K562 (cell line): Measurements from ENCODE around the gene MICU2. TPM values are rescaled to one million over a fixed set of nuclear protein-coding genes. Genes with fewer than 3 reads are reported as not detected.

ENCODE experiments used
- ATAC-seq: fragments of 200-7000 bp; cut with Tn5 transposase; 3 replicates; pipeline ENCODE4 v1.9.1; 2020; ENCODE audit warnings: moderate library complexity
- BruUV-seq: library from RNA; stranded (reverse); fragments of 400-500 nt; replicated peaks from 2 replicates; lab custom pipeline; 2021; lab: Mats Ljungman, UMichigan
- CTCF ChIA-PET: fragments of 300-600 bp; formaldehyde crosslinking; extraction: SDS; loops from one replicate; lab custom pipeline; 2021; ENCODE audit warnings: low intra/inter-chr PET ratio; lab: Yijun Ruan, JAX
- POLR2A ChIA-PET: fragments of 300-600, 350-650 bp; sonication (Branson Sonifier 250); formaldehyde crosslinking; extraction: SDS; loops from one replicate; lab custom pipeline; 2021; ENCODE audit warnings: antibody characterized with exemption, inconsistent platforms; lab: Yijun Ruan, JAX
- DNase-seq, 4 experiments: peaks; one replicate each; pipeline versions ENCODE4 v3.0.0 to v3.0.0-alpha.2; 2011 to 2018; ENCODE audit warnings: low spot score in 3 of 4, mixed read lengths in 3 of 4; ENCODE audit errors: extremely low read depth in 1 of 4
- FAIRE-seq: peaks from 2 replicates; lab custom pipeline; 2011; peaks lifted over from hg19 to GRCh38; lab: Jason Lieb, UNC
- H2AFZ ChIP-seq: 2 replicates; pipeline ENCODE4 v1.6.0; 2011; ENCODE audit warnings: low read depth, low read length, control low read depth, inconsistent platforms
- H3K27ac ChIP-seq: fragments of 200-600 bp; 3 replicates; pipeline ENCODE4 v1.8.0; 2011; ENCODE audit warnings: low read depth, mild to moderate bottlenecking, control low read depth, inconsistent platforms, low read length, moderate library complexity, mixed read lengths; ENCODE audit errors: extremely low read depth
- H3K27me3 ChIP-seq, 2 experiments: fragments of 300-600 bp in 1 of 2; 2 replicates in 1 of 2; 3 replicates in 1 of 2; pipeline versions ENCODE4 v1.6.0 to v1.8.0; 2011; ENCODE audit warnings: inconsistent platforms in 2 of 2, low read length in 2 of 2, mild to moderate bottlenecking in 1 of 2, mixed read lengths in 1 of 2, moderate library complexity in 1 of 2; ENCODE audit not compliant: control insufficient read depth in 2 of 2, insufficient read depth in 2 of 2
- H3K36me3 ChIP-seq: fragments of 300-600 bp; 3 replicates; pipeline ENCODE4 v1.8.0; 2011; ENCODE audit warnings: mild to moderate bottlenecking, low read length, inconsistent platforms; ENCODE audit not compliant: control insufficient read depth, insufficient read depth
- H3K4me1 ChIP-seq, 2 experiments: fragments of 200-600 bp in 1 of 2; replicated peaks in 1 of 2; 2 replicates in 1 of 2; 3 replicates in 1 of 2; pipeline versions ENCODE4 v1.5.1 to v1.8.0; 2011; ENCODE audit warnings: inconsistent platforms in 2 of 2, low read length in 2 of 2, mild to moderate bottlenecking in 1 of 2, mixed read lengths in 1 of 2, moderate library complexity in 1 of 2; ENCODE audit not compliant: control insufficient read depth in 2 of 2, insufficient read depth in 2 of 2
- H3K4me2 ChIP-seq: 2 replicates; pipeline ENCODE4 v1.6.1; 2011; ENCODE audit warnings: low read length, control low read depth, inconsistent platforms, mixed read lengths; ENCODE audit not compliant: insufficient read depth
- H3K4me3 ChIP-seq: fragments of 200-600 bp; sonication (generic), shearing (Covaris generic); 2 replicates; pipeline ENCODE4 v1.5.1; 2016; ENCODE audit warnings: control low read depth, inconsistent platforms
- H3K79me2 ChIP-seq: fragments of 200-600 bp; 3 replicates; pipeline ENCODE4 v1.8.0; 2011; ENCODE audit warnings: low read length, inconsistent platforms; ENCODE audit not compliant: control insufficient read depth, insufficient read depth
- H3K9ac ChIP-seq, 2 experiments: 2 replicates each; pipeline versions ENCODE4 v1.6.0 to v1.6.1; 2011; ENCODE audit warnings: low read depth in 2 of 2, low read length in 2 of 2, control low read depth in 1 of 2, inconsistent platforms in 1 of 2, mild to moderate bottlenecking in 1 of 2, mixed read lengths in 1 of 2; ENCODE audit not compliant: insufficient read depth in 1 of 2
- H3K9me1 ChIP-seq: one replicate; pipeline ENCODE4 v1.6.0; 2011; ENCODE audit warnings: inconsistent platforms, mild to moderate bottlenecking, low read length, moderate library complexity; ENCODE audit not compliant: control insufficient read depth, insufficient read depth
- H3K9me3 ChIP-seq: replicated peaks from 2 replicates; pipeline ENCODE4 v1.5.1; 2011; ENCODE audit warnings: low read depth, low read length, inconsistent platforms; ENCODE audit not compliant: control insufficient read depth, insufficient read depth
- H4K20me1 ChIP-seq: replicated peaks from 2 replicates; pipeline ENCODE4 v1.6.1; 2011; ENCODE audit warnings: low read length, inconsistent platforms, mixed read lengths; ENCODE audit not compliant: control insufficient read depth, insufficient read depth
- ARID1B ChIP-seq: fragments of 450-650 bp; IDR thresholded peaks from 2 replicates; pipeline ENCODE4 v1.6.1; 2016; ENCODE audit warnings: antibody characterized with exemption, mild to moderate bottlenecking, inconsistent platforms
- CAMTA2 ChIP-seq: fragments of 250-450 bp; sonication (Bioruptor Pico); conservative IDR thresholded peaks from 2 replicates; pipeline ENCODE4 v1.5.1; 2022
- HNRNPL ChIP-seq: fragments of 200-400 bp; formaldehyde crosslinking; IDR thresholded peaks from 2 replicates; pipeline ENCODE4 v1.6.1; 2017; ENCODE audit warnings: low read depth, mild to moderate bottlenecking, low read length
- LCOR ChIP-seq: sonication (generic); formaldehyde crosslinking; IDR thresholded peaks from 2 replicates; pipeline ENCODE4 v1.8.0; 2022; ENCODE audit warnings: mild to moderate bottlenecking, missing genetic modification reagents
- MECOM ChIP-seq: fragments of 250-450 bp; sonication (Bioruptor Pico); IDR thresholded peaks from 2 replicates; pipeline ENCODE4 v1.8.0; 2022; ENCODE audit warnings: inconsistent platforms
- NRF1 ChIP-seq, 2 experiments: fragments of 450-650 bp; IDR thresholded peaks in 1 of 2; conservative IDR thresholded peaks in 1 of 2; 2 replicates each; pipeline ENCODE4 v1.6.1; 2014; ENCODE audit warnings: mild to moderate bottlenecking in 2 of 2
- POLR3G ChIP-seq: IDR thresholded peaks from 2 replicates; pipeline ENCODE4 v1.6.1; 2011; ENCODE audit not compliant: insufficient read length, insufficient replicate concordance; ENCODE audit errors: extremely low read depth
- PPARD ChIP-seq: fragments of 250-450 bp; sonication (Bioruptor Pico); IDR thresholded peaks from 2 replicates; pipeline ENCODE4 v1.8.0; 2022; ENCODE audit warnings: inconsistent platforms, mild to moderate bottlenecking, moderate library complexity
- SAP30 ChIP-seq: fragments of 200-600 bp; sonication (generic); IDR thresholded peaks from 2 replicates; pipeline ENCODE4 v1.6.1; 2012; ENCODE audit warnings: borderline replicate concordance, low read depth, mild to moderate bottlenecking, moderate library complexity, low read length, control low read depth, inconsistent platforms; ENCODE audit not compliant: insufficient read depth, poor library complexity, severe bottlenecking
- SMAD2 ChIP-seq: fragments of 150-350 bp; IDR thresholded peaks from 2 replicates; pipeline ENCODE4 v1.6.1; 2014; ENCODE audit warnings: low read depth, mild to moderate bottlenecking, low read length
- ZNF444 ChIP-seq: fragments of 250-450 bp; sonication (Bioruptor Pico); IDR thresholded peaks from 2 replicates; pipeline ENCODE4 v1.4.0; 2020; ENCODE audit warnings: mild to moderate bottlenecking, moderate library complexity
- ZNF507 ChIP-seq: conservative IDR thresholded peaks from 2 replicates; pipeline ENCODE4 v1.6.1; 2017; ENCODE audit warnings: missing genetic modification characterization, missing compliant biosample characterization
- WGBS: fragments of 100-300 bp; shearing (Covaris generic); methylation state at CpG from one replicate; pipeline ENCODE4 v1.1.6; 2016; ENCODE audit warnings: low coverage, mixed read lengths; ENCODE audit not compliant: insufficient coverage; ENCODE audit errors: missing lambda C conversion rate; 5-methylcytosine and 5-hydroxymethylcytosine counted together
- in situ Hi-C: fragments of 300-500 bp; cut with MboI; formaldehyde crosslinking; loops from 4 replicates; pipeline ENCODE4 v1.15.0; 2018; ENCODE audit warnings: inconsistent platforms, mixed read lengths
- intact Hi-C: fragments of 100-400 bp; cut with micrococcal nuclease; formaldehyde crosslinking; loops from 2 replicates; pipeline ENCODE4 v1.14.2; 2022
- polyA plus RNA-seq, 8 experiments: library from polyadenylated mRNA; depleted of rRNA in 4 of 8; stranded (reverse) in 5 of 8; unstranded in 3 of 8; fragments of >200 nt; fragmentation: Nextera tagmentation in 2 of 8; fragmentation: Illumina TruSeq in 1 of 8; extraction: Ambion mirVana in 2 of 8; extraction: Trizol in 1 of 8; gene quantifications; 2 replicates each; pipeline versions ENCODE4 v1.2.1 to v1.2.3, GENCODE V29; 2011 to 2014; ENCODE audit warnings: inconsistent platforms in 1 of 8, missing spikeins in 1 of 8
- total RNA-seq, 7 experiments: library from RNA; depleted of rRNA in 6 of 7; stranded (reverse); fragments of >200 nt in 6 of 7; fragmentation: Illumina TruSeq in 2 of 7; extraction: Trizol in 2 of 7; gene quantifications; 2 replicates each; pipeline versions ENCODE4 v1.2.1 to v1.2.3, GENCODE V29; 2011 to 2021; ENCODE audit warnings: low replicate concordance in 1 of 7
- TF ChIP-seq, protein P1 (sequence below): fragments of 450-650 bp; conservative IDR thresholded peaks from 2 replicates; pipeline ENCODE4 v1.6.1; 2016; ENCODE audit warnings: missing genetic modification characterization, low read depth, mild to moderate bottlenecking, control low read depth, missing compliant biosample characterization
- TF ChIP-seq, protein P2 (sequence below): fragments of 450-650 bp; formaldehyde crosslinking; IDR thresholded peaks from 2 replicates; pipeline ENCODE4 v1.4.0; 2022; ENCODE audit warnings: mild to moderate bottlenecking, moderate library complexity
- TF ChIP-seq, protein P3 (sequence below): sonication (generic); formaldehyde crosslinking; IDR thresholded peaks from 2 replicates; pipeline ENCODE4 v1.8.1; 2022; ENCODE audit warnings: missing genetic modification reagents
- TF ChIP-seq, protein P4 (sequence below), 2 experiments: fragments of 200-800 bp in 1 of 2; sonication (Bioruptor generic) in 1 of 2; sonication (generic) in 1 of 2; formaldehyde crosslinking in 1 of 2; IDR thresholded peaks in 1 of 2; conservative IDR thresholded peaks in 1 of 2; 2 replicates each; pipeline versions ENCODE4 v1.5.0 to v1.6.1; 2016 to 2020; ENCODE audit warnings: missing compliant biosample characterization in 1 of 2, missing genetic modification characterization in 1 of 2, missing genetic modification reagents in 1 of 2

The MICU2 gene
- total and polyA plus RNA-seq, 9 of the 15 experiments (the other 6 are each of a cell fraction or from before 2014, with no cell fraction given): 9.1 to 41.8 (median 33.4) TPM

DNA sequence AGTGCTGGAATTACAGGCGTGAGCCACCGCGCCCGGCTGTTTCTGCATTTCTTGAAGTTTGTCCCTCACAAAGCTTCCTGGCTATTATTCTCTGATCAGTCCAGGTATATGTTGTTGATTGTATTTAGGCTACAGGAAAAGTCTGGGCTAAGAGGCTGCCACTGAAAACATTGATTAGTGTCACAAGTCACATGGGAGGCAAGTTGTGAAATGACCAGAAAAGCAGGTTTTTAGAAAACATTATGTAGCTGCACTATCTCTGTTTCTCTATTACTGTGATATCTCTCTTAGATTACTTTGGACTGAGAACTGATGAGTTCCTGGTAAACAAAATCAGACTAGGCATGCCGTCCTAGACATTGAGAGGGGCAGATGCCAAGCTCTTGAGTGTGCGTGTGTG is 128.9 kb downstream of the MICU2 start:
- Histone ChIP-seq H3K27ac (no peak overlapping the region), H2AFZ (no peak overlapping the region), H3K27me3 (no peaks in the 10 kb centered on the region), H3K4me1 (no peaks in the 10 kb centered on the region), H3K79me2 (no peaks in the 10 kb centered on the region), H3K36me3 (no peaks in the 10 kb centered on the region), H3K4me3 (no peak overlapping the region), H4K20me1 (no peaks in the 10 kb centered on the region), H3K9me3 (no peaks in the 10 kb centered on the region), H3K9ac (no peak overlapping the region), H3K9me1 (no peaks in the 10 kb centered on the region), H3K4me2 (no peak overlapping the region)
- intact Hi-C loops (loop anchor here (5.0 to 10.0 kb wide), 3 partner anchors 128 to 983 kb away; no protein-coding TSS in a partner anchor), in situ Hi-C loops (loop anchor here (25.0 kb wide), 1 partner anchor 1312 kb away; no protein-coding TSS in a partner anchor)
- 46% methylated on average over 6 of the region's 6 CpGs for WGBS
- ATAC-seq (no peak), FAIRE-seq (no peak), DNase-seq (no peak)
- CTCF ChIA-PET: no interaction called here
- BruUV-seq: no TSS peak
- POLR2A ChIA-PET: no interaction called here
- TF ChIP-seq, protein P1, sequence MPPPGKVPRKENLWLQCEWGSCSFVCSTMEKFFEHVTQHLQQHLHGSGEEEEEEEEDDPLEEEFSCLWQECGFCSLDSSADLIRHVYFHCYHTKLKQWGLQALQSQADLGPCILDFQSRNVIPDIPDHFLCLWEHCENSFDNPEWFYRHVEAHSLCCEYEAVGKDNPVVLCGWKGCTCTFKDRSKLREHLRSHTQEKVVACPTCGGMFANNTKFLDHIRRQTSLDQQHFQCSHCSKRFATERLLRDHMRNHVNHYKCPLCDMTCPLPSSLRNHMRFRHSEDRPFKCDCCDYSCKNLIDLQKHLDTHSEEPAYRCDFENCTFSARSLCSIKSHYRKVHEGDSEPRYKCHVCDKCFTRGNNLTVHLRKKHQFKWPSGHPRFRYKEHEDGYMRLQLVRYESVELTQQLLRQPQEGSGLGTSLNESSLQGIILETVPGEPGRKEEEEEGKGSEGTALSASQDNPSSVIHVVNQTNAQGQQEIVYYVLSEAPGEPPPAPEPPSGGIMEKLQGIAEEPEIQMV: no peak
- TF ChIP-seq ZNF507 (tag) (no peak), SAP30 (no peak), CAMTA2 (CRISPR knock-in tag) (no peak), SMAD2 (no peak), ZNF444 (CRISPR knock-in tag) (no peak), NRF1 (conservative IDR thresholded peaks at IDR 0.05 in 1 of 2, IDR thresholded peaks at IDR 0.05 in 1 of 2) (no peak), HNRNPL (no peak), ARID1B (no peak), LCOR (CRISPR knock-in tag) (no peak), MECOM (CRISPR knock-in tag) (no peak), PPARD (CRISPR knock-in tag) (no peak), POLR3G (no peak)
- TF ChIP-seq, protein P2, sequence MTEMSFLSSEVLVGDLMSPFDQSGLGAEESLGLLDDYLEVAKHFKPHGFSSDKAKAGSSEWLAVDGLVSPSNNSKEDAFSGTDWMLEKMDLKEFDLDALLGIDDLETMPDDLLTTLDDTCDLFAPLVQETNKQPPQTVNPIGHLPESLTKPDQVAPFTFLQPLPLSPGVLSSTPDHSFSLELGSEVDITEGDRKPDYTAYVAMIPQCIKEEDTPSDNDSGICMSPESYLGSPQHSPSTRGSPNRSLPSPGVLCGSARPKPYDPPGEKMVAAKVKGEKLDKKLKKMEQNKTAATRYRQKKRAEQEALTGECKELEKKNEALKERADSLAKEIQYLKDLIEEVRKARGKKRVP: no peak
- TF ChIP-seq, protein P3, sequence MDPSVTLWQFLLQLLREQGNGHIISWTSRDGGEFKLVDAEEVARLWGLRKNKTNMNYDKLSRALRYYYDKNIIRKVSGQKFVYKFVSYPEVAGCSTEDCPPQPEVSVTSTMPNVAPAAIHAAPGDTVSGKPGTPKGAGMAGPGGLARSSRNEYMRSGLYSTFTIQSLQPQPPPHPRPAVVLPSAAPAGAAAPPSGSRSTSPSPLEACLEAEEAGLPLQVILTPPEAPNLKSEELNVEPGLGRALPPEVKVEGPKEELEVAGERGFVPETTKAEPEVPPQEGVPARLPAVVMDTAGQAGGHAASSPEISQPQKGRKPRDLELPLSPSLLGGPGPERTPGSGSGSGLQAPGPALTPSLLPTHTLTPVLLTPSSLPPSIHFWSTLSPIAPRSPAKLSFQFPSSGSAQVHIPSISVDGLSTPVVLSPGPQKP (CRISPR knock-in tag): no peak
- TF ChIP-seq, protein P4, sequence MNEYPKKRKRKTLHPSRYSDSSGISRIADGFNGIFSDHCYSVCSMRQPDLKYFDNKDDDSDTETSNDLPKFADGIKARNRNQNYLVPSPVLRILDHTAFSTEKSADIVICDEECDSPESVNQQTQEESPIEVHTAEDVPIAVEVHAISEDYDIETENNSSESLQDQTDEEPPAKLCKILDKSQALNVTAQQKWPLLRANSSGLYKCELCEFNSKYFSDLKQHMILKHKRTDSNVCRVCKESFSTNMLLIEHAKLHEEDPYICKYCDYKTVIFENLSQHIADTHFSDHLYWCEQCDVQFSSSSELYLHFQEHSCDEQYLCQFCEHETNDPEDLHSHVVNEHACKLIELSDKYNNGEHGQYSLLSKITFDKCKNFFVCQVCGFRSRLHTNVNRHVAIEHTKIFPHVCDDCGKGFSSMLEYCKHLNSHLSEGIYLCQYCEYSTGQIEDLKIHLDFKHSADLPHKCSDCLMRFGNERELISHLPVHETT (CRISPR knock-in tag; conservative IDR thresholded peaks at IDR 0.05 in 1 of 2, IDR thresholded peaks at IDR 0.05 in 1 of 2): no peak
